HG03439 (cell line): ENCODE results near the gene TMEM250.
A peak's percentile ranks its signal among the peaks of the same experiment; 100 is the strongest.

Source experiments
- ATAC-seq: cut with Tn5 transposase; IDR thresholded peaks from one replicate; pipeline ENCODE4 v1.9.1; 2021; ENCODE audit warnings: mild to moderate bottlenecking, moderate library complexity; ENCODE audit not compliant: unreplicated experiment

The TMEM250 gene

GRCh38 chr9:136133191-136133958 is 14.7 kb upstream of the TMEM250 start:
- ATAC-seq = no peak

DNA sequence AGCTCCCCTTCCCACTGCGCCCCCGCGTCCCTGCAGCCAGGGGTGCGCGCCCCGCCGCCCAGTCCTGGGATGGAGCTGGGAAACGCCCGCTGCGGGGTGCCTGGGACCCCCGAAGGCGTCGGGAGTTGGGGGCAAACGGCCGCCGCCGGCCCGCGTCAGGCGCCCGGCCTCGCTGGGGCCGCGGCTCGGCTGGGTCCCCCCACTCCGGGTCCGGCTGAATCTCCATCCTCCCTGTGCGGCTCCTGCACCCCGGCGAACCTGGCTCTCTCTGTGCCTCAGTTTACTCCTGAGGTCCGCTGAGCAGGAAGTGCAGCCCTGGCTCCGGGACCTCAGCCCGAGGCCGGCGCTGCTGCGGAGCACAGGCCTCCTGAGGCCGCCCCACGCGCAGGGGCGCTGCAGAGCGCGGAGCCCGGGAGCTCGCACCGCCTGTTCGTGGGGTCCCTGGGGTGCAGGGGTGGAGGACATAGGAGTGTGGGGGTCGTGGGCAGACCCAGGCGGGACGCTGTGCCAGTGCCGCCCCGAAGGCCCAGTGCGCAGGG is 13.9 kb upstream of the TMEM250 start:
- ATAC-seq = no peak

- ATAC-seq = no peak
These were observed 13.2 kb upstream of the TMEM250 start for GRCh38 chr9:136131629-136132511.

DNA sequence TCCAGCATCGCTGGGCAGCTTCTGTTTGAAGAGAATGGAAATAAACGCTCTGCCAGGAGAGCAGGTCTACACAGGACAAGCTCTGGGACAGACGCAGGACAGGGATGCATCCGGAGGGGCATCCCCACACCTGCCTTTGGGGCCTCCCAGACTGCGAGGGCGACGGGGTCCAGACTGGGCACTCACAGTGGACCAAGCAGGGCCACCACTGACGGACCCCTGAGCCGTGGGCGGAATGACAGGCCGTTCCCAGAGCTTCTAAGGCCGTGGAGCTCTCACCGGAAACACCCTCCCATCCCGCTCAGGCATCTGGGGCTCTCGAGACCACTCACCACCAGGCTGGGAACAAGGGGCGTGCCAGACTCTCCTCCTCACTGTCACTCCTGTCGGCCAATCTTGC is 10.5 kb upstream of the TMEM250 start:
- no peak for ATAC-seq

- ATAC-seq = no peak
These were observed 9.8 kb upstream of the TMEM250 start for GRCh38 chr9:136128436-136128835.

- ATAC-seq = no peak
These were observed 8.6 kb upstream of the TMEM250 start for GRCh38 chr9:136127313-136127712.

GRCh38 chr9:136124976-136125692 is 6.5 kb upstream of the TMEM250 start:
- no peak for ATAC-seq

DNA sequence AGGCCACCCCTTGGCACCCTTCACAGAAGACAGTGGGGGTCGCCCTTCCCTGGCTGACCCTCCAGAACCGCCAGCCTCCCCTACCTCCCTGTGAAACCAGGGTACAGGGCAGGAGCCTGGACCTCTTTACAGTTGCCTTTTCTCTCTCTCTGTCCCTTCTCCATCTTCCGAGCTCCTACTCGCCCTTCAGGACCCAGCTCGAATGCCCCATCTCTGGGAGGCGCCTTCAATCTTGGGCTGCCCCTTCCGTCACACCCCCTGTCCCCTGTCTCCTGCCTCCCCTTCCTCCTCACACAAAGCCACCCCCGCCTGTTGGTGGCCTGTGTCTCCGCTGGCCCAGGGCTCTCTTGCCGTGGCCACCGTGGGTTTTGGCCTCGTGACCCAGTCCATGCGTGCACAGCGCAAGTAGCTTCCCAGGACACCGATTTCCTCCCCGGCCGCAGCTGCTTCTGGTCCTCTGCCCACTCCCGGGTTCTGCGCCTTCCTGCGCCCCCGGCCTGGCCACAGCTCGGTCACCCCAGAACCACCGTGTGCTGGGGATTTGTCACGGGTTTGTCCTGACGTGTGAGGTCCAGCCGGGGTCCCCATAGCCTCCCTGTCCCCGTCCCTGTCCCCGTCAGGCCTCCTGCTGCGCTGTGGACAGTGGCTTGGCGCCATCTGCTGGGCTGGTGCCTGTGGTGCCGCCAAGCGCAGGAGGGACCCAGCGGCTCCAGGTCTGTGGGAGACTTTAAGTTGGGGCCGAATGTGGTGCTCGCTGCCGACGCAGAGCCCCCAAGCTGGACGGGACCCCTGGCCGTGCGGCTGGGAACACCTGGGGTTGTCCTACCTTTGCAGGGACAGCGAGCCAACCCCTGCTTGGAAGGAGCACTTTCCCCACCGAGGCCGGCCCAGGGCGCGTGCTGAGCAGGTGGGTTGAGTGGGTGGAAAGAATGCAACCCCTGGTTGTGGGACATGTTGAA is 4.0 kb upstream of the TMEM250 start:
- ATAC-seq = no peak

GRCh38 chr9:136121801-136122200 is 3.1 kb upstream of the TMEM250 start:
- ATAC-seq = no peak

- no peak for ATAC-seq
These were observed 1.8 kb upstream of the TMEM250 start for GRCh38 chr9:136120438-136120844.

- ATAC-seq = no peak
These were observed 1.3 kb upstream of the TMEM250 start for GRCh38 chr9:136119883-136120393.

- peak; percentile 16 for ATAC-seq
These were observed 597 bp upstream of the TMEM250 start for GRCh38 chr9:136119061-136119882.

DNA sequence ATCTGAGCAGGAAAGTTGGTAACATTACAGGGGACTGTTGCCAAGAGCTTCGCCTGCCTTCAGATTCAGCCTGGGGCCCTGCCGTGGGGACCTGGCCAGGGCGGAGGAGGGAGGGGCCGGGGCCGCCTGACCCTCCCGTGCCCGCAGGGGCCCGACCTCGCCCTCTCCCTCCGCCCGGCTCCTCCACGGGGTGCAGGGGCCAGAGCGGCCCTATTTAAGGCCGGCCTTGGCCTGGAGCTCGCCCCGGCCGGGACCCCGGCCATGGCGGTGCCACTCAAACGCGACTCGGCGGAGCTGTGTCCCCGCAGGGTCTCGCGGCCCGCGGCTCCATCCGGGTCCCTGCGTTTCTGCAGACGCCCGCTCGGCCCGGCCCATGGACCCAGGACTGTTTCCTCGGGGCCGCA is 757 bp downstream of the TMEM250 start:
- peak; percentile 8 for ATAC-seq

DNA sequence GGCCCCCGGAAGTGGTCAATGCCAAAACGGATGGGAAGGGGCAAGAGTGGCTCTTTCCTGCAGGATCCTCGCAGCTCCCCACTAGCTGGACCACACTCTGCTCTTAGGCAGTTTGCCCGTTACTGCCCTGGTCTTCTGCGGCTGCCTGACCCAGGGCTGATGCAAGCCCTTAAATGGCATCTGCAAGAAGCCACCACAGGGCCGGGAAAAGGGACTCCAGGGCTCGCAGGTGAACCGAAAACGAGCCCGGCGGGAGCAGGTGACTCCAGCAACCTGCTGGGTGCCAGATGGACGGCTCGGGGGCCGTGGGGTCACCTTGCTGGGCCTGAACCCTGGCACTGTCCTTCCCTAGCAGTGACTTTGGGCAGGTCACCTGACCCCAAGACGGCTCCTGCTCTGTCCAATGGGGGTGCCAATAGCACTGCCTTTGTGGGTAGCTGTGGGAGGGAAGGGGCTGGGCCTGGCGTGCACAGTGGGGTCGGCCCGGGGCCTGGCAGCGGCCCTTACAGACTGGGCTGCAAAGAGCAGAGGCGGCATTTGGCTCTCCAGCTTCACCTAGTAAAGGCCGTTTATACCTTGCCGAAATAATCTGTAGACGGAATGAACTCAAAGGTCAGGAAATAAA is 1.3 kb downstream of the TMEM250 start:
- ATAC-seq = no peak

DNA sequence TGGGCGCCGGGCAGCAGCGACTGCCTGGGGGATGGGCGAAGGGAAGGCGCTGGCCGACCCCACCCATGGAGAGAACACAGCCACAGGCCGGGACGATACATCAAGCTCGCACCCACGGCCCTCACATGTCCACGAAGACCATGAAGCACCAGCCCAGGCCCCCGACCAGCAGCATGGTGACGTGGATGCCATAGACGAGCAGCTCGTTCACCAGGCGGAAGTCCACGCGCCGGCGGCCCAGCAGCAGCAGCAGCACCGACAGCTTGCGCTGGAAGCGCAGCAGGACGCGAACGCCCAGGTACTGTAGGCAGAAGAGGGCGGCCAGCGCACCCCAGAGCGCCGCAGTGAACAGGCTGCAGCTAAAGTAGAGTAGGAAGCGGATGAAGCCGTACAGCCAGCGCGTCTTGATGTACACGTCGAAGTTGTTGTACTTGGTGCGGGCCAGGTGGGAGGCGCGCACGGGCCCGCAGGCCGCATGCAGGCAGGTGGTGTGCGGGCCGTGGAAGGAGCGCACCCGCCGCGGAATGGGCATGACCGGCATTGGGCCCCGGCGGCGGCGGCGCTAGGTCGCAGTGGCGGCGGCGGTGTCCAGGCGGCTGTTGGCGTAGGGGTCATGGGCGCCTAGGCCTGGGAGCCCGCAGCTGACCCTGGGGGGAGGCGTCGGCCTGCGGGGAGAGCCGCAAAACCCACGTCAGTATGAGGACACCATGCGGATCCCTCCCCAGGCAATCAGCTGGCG is 2.1 kb downstream of the TMEM250 start:
- ATAC-seq = no peak

GRCh38 chr9:136115641-136116359 is 2.9 kb downstream of the TMEM250 start:
- no peak for ATAC-seq

DNA sequence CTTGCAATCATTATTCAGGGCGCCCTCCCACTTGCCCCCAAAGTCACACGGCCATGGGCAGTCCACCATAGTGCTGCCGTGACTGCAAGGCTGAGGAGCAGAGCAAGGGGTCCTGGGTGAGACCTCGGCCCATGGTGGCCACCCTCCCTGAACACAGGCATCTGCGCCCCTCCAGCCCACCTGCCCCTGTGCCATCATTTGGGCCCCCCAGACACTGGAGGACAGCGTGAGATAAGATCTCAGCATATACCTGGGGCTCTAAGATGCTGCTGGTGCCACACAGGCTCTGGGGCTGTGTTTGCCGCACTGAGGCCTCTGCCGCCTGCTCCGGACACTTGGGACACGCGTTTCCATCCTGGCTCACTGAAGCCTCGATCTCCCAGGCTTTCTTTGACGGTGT is 3.5 kb downstream of the TMEM250 start:
- ATAC-seq = no peak
